HCT116 (cell line): Measurements from ENCODE around the gene MAP3K5.

ENCODE experiments used
- CBX3 ChIP-seq: IDR thresholded peaks from 2 replicates; pipeline ENCODE4 v1.6.1; 2012; ENCODE audit warnings: low read depth
- CEBPB ChIP-seq: IDR thresholded peaks from 2 replicates; pipeline ENCODE4 v1.6.1; 2012; ENCODE audit warnings: low read depth
- CTCF ChIP-seq, 3 experiments: fragments of 200-600 bp in 1 of 3; sonication (generic) in 1 of 3; IDR thresholded peaks in 2 of 3; conservative IDR thresholded peaks in 1 of 3; 2 replicates each; pipeline ENCODE4 v1.5.1; 2012 to 2017; ENCODE audit warnings: low read depth in 2 of 3, low read length in 2 of 3, antibody characterized with exemption in 1 of 3, borderline replicate concordance in 1 of 3, control low read depth in 1 of 3, mild to moderate bottlenecking in 1 of 3, mixed read lengths in 1 of 3, mixed run types in 1 of 3, moderate library complexity in 1 of 3; ENCODE audit not compliant: insufficient read depth in 1 of 3
- ELF1 ChIP-seq: IDR thresholded peaks from 2 replicates; pipeline ENCODE4 v1.6.1; 2012; ENCODE audit warnings: low read depth, borderline replicate concordance
- EZH2 ChIP-seq: fragments of 200-600 bp; sonication (generic); IDR thresholded peaks from 2 replicates; pipeline ENCODE4 v1.6.1; 2017; ENCODE audit warnings: antibody characterized with exemption, mixed run types
- EZH2phosphoT487 ChIP-seq: fragments of 200-600 bp; IDR thresholded peaks from 2 replicates; pipeline ENCODE4 v1.6.1; 2018; ENCODE audit warnings: antibody characterized with exemption, borderline replicate concordance
- JUND ChIP-seq: IDR thresholded peaks from 2 replicates; pipeline ENCODE4 v1.6.1; 2012
- POLR2A ChIP-seq: IDR thresholded peaks from 2 replicates; pipeline ENCODE4 v1.7.0; 2011; ENCODE audit warnings: borderline replicate concordance; ENCODE audit not compliant: insufficient read depth, insufficient read length; ENCODE audit errors: extremely low read depth
- POLR2AphosphoS5 ChIP-seq: IDR thresholded peaks from 2 replicates; pipeline ENCODE4 v1.6.1; 2011; ENCODE audit warnings: mild to moderate bottlenecking, low read depth, low read length, moderate library complexity
- YY1 ChIP-seq: IDR thresholded peaks from 2 replicates; pipeline ENCODE4 v1.6.1; 2011; ENCODE audit warnings: low read length, low read depth, moderate library complexity, mild to moderate bottlenecking; ENCODE audit not compliant: insufficient replicate concordance; ENCODE audit errors: extremely low read depth
- ZNF274 ChIP-seq: fragments of 200-500 bp; sonication (Bioruptor generic); IDR thresholded peaks from 2 replicates; pipeline ENCODE4 v1.6.1; 2014; ENCODE audit warnings: mild to moderate bottlenecking, low read depth, low read length, inconsistent platforms
- TF ChIP-seq, protein P1 (sequence below): IDR thresholded peaks from 2 replicates; pipeline ENCODE4 v1.6.1; 2011; ENCODE audit warnings: mild to moderate bottlenecking, low read length, moderate library complexity; ENCODE audit not compliant: insufficient replicate concordance; ENCODE audit errors: extremely low read depth

GRCh38 chr6:136766274-136766673, 26.0 kb downstream of the MAP3K5 start:
- TF ChIP-seq, protein P1, sequence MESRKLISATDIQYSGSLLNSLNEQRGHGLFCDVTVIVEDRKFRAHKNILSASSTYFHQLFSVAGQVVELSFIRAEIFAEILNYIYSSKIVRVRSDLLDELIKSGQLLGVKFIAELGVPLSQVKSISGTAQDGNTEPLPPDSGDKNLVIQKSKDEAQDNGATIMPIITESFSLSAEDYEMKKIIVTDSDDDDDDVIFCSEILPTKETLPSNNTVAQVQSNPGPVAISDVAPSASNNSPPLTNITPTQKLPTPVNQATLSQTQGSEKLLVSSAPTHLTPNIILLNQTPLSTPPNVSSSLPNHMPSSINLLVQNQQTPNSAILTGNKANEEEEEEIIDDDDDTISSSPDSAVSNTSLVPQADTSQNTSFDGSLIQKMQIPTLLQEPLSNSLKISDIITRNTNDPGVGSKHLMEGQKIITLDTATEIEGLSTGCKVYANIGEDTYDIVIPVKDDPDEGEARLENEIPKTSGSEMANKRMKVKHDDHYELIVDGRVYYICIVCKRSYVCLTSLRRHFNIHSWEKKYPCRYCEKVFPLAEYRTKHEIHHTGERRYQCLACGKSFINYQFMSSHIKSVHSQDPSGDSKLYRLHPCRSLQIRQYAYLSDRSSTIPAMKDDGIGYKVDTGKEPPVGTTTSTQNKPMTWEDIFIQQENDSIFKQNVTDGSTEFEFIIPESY: no peak
- TF ChIP-seq CTCF (IDR thresholded peaks at IDR 0.05 in 2 of 3, conservative IDR thresholded peaks at IDR 0.05 in 1 of 3; ENCODE audit: borderline replicate concordance in 1 of 3, insufficient read depth in 1 of 3, low read depth in 2 of 3, low read length in 2 of 3) (no peak), ZNF274 (no peak), EZH2 (no peak), POLR2A (no peak), POLR2AphosphoS5 (no peak), CBX3 (no peak), JUND (no peak), ELF1 (no peak), CEBPB (no peak), EZH2phosphoT487 (no peak), YY1 (no peak)
